Measurements from ENCODE around the gene RAB11FIP5.
A peak's percentile ranks its signal among the peaks of the same experiment; 100 is the strongest.
"Not testable (repeated sequence)": the region's sequence is repeated elsewhere in the genome, so short reads cannot be mapped to it uniquely, and the experiment has no call there.

The RAB11FIP5 gene

DNA sequence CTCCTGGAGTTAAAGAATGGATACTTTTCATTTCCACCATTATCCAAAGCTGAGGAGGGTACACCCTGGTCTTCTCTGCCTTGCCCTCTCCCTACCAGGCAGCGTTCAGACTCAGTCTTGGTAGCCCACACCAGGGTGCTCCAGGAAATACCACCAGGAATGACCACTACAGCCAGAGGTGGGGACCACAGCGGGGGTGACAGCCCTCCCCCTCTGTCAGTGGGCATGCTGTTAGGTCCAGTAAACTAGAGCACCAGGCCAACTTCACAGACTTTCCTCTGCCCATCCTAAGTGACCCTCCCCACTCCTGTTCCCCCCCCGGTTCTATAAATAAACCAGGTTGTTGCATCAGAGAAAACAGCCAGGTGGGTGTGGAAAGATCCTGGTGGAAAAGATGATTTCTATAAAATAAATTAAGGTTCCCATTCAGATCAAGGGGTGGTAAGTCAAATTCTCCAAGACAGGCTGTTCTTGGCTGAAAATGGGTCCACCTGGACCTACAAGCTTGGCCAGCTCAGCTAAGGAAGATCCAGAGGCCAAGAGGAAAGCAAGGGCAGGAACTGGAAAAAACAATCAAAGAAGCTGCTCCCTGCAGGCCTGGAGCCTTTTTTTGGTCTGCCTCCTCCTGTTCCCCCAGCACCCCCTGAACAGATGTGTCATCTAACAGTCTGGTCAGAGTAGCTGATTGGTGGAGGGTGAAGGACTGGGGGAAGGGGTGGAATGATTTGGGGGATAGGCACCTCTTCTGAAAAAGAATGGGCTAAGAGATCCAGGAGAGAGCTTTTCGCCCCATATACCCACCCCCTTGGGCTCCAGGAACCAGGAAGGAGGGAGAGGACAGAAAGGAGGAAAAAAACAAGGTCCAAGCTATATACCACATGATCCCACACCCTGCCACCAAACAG is 2.3 kb downstream of the RAB11FIP5 start:
- DNase-seq (ENCODE audit: low spot score) = no peak

DNA sequence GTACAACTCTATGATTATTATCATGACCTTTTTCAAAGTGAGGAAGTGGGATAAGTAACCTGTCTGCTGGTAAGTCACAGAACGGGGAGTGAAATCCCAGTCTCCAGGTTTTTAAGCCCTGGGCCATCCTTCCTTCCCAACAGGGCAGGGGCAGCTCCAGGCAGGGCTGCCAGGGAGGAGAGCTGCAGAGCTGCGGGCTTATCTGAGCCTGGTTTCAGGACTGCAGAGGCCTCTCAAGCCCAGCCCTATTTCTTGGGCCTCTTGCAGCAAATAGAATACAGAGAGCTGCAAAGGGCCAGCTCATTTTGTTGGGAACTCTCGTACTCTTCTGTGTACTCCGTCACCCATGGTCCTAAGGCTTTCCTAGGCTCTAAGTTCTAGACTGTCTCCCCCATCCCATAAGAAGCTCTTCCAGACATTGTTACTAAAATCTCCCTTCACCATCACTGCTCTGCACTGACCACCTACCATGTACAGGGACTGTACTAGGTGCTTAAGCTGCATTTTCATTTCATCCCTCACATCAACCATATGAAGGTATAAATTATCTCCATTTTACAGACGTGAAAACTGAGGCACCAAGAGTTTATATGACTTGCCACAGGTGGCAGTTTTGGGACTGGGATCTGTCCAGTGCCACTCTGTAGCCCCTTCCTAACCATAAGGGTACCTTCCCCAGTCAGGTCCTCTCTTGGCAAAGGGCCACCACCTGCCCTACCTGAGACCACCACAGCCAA is 3.1 kb downstream of the RAB11FIP5 start:
- no peak for DNase-seq (ENCODE audit: low spot score)

DNA sequence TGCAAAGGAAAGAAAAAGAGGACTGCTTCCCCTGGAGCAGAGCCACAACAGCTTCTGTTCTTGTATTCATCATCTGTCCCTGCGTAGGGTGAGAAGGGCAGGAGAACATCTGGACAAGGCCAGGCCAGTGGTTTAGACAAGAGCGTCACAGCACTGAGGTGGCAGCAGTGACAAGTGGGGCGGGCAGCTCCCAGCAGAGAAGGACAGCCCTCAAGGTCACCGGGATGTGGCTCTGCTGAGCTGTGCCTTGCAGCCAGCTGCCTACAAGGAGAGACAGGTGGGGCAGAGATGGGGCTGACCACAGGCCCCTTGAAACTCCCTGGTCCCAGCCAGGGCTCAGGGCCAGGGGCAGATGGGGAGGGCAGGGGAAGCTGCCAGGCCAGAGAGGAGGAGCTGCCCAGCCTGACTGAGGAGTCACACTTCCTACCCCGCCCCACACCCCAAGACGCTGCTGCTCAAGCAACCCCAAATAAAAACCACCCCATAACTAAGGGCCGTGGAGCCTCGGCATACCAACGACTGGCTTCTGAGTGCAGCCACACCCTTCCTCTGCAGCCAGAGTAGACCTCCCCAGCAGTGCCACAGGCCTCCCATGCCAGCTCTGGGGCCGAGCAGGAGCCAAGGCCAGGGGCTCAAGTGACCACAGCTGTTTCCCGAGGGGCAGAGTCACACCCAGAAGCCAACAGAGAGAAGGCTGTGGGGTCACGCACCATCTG is 5.4 kb downstream of the RAB11FIP5 start:
- DNase-seq (ENCODE audit: low spot score) = peak; percentile 17

DNA sequence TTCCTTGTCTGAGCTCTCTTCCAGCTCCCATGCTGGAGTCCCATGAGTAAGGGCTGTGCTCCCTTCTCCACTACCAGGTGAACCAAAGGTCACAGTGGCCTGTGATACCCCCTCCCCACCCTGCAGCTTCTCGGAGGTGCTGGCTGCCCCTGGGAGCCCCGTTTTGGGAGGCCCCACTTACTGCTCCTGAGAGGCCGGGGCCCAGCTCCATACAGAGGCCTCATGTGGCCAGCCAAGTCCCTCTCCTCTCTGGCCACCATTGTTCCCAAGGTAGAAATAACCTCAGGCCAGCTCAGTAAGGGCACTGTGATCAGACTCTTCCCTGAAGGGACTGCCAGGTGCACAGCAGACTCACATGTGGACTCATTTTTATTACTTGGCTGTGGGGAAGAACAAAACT is 6.0 kb downstream of the RAB11FIP5 start:
- no peak for DNase-seq (ENCODE audit: low spot score)

DNA sequence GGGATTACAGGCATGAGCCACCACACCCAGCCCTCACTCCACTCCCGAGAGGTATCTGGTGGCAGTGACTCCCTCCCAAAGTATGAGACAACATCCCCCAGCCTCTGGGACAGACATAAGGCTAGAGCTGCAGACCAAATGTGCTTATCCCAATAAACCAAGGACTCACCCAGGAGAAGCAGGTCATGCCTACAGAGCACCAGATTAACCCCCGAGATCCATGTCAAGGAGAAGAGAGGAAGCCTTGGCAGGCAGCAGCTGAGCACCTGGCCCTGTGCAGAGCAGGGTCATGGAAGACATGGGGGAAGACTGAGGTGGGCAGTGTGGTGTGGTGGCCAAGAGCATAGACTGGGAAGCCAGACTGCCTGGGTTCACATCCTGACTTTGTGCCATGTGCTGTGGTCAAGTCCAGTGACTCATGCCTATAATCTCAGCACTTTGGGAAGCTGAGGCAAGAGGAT is 7.2 kb downstream of the RAB11FIP5 start:
- DNase-seq (ENCODE audit: low spot score) = no peak

DNA sequence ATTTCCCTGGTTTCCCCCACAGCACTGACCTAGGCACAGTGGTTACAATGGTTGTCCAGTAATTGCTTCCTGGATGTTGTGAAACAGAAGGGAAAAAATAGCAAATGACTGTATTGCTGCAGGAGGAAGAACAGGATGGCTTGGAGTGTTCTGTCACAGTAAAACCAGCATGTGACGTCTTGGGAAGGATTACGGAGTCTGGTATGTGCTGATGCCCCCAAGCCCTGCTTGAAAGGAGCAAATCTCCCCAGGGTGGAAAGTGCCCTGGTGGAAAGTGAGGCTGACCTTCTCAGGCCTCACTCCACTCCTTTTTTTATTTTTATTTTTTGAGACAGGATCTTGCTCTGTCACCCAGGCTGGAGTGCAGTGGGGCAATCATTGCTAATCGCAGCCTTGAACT is 7.8 kb downstream of the RAB11FIP5 start:
- no peak for DNase-seq (ENCODE audit: low spot score)

DNA sequence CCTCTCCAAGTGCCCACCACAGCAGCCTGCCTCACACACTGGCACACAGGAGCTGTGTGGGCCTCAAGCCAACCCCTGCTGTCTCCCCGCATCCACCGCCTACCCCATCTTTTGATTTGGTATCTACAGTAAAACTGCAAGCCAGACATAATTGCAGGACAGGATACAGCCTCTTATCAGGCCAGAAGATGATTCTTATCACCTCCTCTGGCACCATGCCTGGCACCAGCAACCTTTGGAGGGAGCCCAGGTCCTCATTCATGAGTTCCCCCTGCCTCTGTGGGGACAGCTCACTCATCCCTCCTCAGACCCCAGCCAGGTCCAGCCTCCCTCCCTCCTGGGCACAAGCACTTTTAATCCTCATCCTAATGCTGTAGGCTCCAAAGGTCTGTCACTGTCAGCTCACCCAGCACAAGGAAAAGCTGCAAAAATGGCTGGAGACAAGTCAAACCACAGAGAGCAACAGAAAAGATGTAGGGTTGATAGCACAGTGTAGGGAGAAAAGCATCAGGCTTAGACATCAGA is 9.7 kb downstream of the RAB11FIP5 start:
- no peak for DNase-seq (ENCODE audit: low spot score)

DNA sequence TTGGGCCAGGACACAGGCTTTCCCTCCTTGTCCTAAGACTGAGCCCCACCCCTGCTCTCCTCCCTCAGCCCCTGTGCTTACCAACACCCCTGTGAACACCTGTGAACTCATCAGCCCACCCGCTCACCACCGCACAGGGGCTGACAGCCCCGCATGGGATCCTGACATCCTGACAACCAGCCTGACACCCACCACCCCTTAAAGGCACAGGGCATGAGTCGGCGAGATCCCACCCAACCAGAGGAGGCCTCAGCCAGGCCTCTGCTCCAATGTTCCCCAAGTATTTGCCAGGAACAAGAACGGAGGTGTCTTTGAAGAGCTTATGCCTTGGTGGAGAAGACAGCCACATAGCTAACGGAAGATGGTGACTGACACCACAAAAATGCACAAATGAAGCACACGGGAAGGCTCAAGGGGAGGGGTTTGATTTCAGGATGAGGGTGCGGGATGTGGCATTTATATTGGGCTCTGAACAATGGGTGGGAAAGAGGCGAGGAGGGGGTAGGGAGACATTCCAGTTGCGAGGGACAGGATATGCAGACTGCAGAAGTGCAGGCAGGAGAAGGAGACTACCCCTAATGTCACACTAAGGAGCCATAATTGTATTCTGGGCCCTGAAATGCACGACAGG is 11.0 kb downstream of the RAB11FIP5 start:
- no peak for DNase-seq (ENCODE audit: low spot score)

DNA sequence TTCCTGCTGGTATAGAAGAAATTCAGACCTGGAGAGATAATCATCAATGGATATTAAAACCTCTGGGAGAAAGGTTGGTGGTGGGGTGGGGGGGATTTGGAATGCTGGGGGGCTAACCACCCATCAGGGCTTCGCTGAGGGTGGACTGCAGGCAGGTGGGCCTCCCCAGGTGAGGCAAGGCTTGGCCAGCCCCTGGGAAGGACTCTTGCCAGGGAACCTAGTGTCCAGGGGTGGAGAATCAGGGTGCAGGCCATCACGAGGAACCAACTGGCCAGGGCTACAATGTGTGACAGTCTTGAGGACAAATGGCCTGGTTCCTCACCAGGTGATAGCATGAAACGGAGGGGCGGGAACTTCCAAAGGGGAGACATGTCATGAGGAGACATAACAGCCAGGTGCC is 11.8 kb downstream of the RAB11FIP5 start:
- DNase-seq (ENCODE audit: low spot score) = no peak

DNA sequence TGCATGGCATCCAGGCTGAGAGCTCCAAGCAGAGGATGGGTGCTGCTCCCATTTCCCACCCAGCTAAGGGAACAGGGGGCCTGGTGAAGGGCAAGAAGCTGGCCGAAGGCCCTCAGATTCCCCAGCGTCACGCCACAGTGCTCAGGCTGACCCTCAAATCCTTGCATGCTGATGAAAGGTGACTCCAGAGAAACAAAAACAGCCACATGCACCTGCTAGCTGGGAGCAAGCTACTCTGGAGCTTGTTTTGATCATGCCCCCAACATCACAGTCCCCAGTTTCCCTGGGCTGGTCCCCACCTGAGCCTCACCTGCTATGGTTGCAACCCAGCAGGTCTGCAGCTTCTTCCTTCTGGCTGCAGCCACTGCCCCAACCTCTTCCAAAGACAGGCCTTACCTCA is 13.3 kb downstream of the RAB11FIP5 start:
- no peak for DNase-seq (ENCODE audit: low spot score)

DNA sequence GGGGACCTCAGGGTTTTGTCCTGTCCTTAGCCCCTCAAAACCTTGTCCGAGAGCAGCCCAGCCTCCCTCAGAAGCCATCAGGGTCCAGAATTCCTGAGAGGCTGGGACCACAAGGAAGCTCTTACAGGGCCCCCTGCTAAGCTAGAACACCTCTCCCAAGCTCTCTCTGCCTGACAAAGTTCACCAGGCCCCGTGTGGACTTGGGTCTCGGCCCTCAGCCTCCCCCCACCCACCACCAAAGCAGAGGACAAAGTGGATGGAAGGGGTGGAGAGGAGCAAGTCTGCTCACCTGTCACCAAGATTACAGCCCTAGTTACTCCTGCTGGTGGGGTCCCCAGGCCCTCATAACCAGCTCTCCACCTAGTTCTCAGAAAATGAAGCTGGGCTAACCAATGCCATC is 16.8 kb downstream of the RAB11FIP5 start:
- no peak for DNase-seq (ENCODE audit: low spot score)

DNA sequence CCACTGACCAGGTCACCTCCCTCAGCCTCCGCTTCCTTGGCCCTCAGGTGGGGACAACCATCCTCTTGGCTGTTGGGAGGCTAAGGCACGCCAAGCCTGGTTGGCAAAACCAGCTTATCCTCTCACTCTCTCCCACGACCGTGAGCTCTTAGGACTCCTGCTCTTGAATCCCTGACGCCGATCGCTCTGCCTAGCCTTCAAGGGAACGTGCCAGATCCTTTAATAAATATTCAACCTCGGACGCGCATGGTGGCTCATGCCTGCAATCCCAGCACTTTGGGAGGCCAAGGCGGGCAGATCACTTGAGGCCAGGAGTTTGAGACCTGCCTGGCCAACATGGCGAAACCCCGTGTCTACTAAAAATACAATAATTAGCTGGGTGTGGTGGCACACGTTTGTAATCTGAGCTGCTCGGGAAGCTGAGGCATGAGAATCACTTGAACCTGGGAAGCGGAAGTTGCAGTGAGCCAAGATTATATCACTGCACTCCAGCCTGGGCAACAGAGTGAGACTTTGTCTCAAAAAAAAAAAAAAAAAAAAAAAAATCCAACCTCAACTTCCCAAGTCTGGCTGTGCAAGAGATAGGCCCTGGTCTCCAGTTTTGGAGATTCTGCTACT is 19.0 kb downstream of the RAB11FIP5 start:
- DNase-seq (ENCODE audit: low spot score) = not testable (repeated sequence)

DNA sequence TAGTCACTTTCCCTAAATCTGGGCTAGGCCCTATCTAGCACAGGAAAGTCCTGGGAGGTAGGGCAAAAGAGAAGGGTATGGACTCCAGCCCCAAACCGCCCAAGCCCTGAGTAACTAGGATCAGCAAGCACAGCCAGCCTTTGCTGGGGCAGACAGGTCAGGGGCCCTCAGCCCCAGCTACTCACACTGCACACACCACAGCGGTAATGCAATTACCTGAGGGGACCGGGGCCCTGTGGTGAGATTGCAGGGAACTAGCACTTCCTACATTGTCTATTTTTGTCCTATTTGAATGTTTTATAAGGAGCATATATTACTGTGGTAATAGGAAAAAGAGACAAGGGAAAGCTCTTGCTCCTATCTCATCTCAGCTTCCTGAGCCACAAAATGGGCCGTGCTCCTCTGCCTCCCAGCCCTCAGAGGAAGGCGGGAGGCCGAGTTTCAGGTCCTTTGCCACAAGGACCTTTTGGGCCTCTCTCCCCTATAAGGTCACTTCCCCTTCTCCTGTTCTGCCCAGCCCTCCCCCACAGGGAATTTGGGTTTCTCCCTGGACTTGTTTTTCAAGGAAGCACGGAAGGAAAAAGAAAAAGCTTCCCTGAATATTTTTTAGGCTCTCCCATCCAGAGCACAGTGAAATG is 20.5 kb downstream of the RAB11FIP5 start:
- DNase-seq (ENCODE audit: low spot score) = no peak

DNA sequence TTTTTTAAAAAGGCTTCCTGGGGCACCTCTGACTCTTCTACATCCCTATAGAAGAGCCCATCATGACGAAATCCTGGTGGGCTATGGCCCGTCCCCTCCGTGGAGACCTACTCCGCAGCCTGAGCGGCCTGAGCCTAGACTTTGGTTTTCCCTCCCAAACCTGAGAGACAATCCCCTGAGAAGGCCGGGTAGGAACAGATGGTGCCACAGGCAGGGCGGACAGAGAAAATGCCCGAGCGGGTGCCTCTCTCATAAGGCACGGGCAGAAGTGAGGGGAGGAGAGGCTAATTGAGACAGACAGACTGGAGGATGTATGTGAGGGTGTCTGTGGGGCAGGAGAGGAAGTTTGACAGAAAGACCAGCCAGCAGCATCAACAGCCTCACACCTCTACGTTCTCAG is 21.1 kb downstream of the RAB11FIP5 start:
- DNase-seq (ENCODE audit: low spot score) = no peak

DNA sequence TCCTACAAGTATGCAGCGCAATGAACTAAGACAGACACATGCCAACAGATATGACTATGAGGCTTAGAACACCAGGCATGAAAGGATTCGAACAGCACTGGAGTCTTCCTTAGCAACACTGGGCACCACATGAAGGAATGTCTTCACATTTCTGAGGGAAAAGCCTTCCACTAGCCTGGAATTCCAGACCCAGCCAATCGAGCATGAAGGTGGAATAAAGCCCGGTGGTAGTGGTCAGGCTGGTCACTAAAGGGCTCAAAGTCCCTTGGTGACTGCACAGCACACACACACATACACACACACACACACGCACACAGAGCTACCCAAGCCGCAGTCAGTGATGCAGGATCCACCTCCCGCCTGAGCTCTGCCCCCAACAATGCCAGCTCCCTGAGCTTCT is 21.6 kb downstream of the RAB11FIP5 start:
- DNase-seq (ENCODE audit: low spot score) = no peak

DNA sequence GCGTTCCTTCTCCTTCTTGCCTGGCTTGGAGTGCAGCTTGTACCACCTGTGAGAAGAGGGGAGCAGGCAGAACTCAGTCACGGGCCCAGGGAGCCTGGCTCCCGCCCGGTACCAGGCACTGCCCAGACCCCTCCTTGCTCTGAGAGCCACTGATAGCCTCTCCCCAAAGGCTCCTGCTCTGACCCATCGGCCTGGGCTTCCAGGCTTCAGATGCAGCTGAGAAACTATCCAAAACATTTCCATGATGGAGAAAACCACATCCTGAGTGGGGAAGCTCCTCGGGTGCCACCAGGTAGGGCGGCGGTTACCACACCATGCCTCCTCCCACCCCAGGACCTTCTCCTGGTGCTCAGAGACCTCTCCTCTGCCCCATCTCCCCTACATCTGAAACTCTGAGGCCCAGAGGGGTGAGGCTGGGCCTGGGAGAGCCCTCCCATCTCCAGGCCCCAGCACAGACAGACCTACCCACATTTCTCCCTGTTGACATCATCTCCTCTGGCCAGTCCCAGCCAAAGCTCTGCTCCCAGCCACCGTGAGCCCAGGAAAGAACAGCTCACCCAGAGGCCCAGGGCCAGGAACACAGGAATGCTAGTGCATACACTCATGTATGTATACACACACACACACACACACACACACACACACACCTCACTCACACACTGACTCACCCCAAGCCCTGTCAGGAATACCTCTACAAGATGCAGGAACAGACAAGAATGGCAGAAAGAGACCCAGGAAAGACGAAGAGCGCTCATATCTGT is 23.3 kb downstream of the RAB11FIP5 start:
- no peak for DNase-seq (ENCODE audit: low spot score)

DNA sequence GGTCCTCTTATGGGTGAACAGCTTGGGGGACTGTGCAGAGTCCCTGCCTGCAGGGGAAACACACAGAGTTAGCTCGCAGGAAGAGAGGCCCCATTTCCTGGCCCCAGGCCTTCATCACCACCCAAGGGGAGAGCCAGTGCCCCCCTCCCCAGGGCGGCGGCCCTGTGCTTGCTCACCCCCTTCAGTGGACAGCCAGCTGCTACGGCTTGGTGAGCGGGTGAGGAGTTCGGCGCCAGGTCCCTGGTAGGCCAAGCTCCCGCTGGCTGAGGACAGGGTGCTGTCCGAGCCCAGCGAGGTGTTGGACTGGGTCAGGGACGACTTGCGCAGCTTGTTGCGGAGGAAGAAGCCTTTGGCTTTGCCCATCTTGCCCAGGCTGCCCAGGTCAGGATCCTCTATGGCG is 24.0 kb downstream of the RAB11FIP5 start:
- DNase-seq (ENCODE audit: low spot score) = no peak

DNA sequence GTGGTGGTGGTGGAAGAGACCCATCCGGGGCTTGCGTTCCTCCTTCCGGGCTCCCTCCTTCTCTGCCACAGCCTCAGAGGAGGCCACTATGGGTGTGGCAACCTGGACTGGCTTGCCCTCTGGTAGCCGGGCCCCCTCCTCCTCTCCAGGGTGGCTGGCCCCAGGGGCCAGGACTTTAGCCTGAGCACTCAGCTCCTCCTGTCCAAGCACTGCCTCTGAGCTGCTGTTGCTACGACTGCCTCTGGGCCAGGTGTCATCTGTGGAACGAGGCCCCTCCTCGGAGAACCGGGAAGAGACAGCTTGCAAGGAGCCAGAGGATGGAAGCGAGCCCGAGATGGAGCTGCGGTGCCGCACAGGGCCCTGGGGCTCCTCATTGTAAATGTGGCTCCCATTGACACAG is 24.5 kb downstream of the RAB11FIP5 start:
- no peak for DNase-seq (ENCODE audit: low spot score)

DNA sequence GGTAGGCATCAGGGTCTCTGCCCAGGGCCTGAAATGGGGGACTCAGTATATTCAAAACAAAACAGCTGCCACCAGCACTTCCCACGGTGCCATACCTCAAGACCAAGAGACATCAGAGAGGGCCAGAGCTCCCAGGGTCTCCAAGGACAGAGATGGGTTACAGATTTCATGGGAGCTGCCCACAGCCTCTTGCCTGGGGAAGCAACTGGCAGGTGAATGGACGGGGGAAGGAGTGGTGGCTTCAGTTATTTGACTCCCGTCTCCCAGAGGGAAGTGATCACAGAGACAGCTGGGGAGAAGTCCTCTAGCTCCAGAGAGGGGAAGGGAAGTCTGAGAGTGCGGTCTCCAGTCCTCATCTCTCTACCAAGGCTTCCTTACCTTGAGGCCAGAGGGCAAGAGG is 25.4 kb downstream of the RAB11FIP5 start:
- no peak for DNase-seq (ENCODE audit: low spot score)

DNA sequence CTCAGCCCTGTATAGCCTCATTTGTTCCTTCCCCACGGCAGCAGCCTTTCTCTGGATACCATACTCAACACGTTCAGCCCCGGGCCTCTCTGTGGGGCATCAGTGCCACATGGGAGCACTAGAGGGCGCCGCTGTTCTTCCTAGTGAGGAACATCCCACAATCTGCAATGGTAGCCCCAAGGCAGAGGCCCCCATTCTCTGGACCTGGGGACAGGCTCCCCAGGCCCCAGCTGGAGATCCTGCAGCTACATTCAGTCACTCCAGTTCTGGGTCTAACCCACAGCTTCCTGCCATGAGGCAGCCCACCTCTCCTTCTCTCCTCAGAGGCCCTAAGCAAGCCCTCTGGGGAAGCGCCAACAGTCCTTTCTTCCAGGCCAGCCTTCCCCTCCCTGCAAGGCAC is 27.1 kb downstream of the RAB11FIP5 start:
- DNase-seq (ENCODE audit: low spot score) = peak; percentile 81

Measured in CD4-positive, alpha-beta T cell treated with Interleukin-15 for 4 hours (primary cell).